Muscle layer of duodenum (tissue), 2 donors: ENCODE results near the gene TOB1.

Experiments used
- H3K27ac ChIP-seq: one replicate; pipeline ENCODE4 v1.7.0; 2013; ENCODE audit warnings: mild to moderate bottlenecking, low read length
- H3K27me3 ChIP-seq: one replicate; pipeline ENCODE4 v1.7.0; 2013; ENCODE audit warnings: low read depth, mild to moderate bottlenecking, control low read depth, low read length
- H3K36me3 ChIP-seq, 2 donors: one replicate each; pipeline ENCODE4 v1.7.0; 2013; ENCODE audit warnings: low read length in 2 of 2, control low read depth in 1 of 2, mild to moderate bottlenecking in 1 of 2; ENCODE audit not compliant: insufficient read depth in 2 of 2, control insufficient read depth in 1 of 2
- H3K4me1 ChIP-seq, 2 donors: one replicate each; pipeline ENCODE4 v1.7.0; 2013; ENCODE audit warnings: low read length in 2 of 2, mild to moderate bottlenecking in 2 of 2, control low read depth in 1 of 2, moderate library complexity in 1 of 2; ENCODE audit not compliant: insufficient read depth in 2 of 2, control insufficient read depth in 1 of 2
- H3K4me3 ChIP-seq, 2 donors: one replicate each; pipeline ENCODE4 v1.7.0; 2013; ENCODE audit warnings: low read length in 2 of 2, low read depth in 1 of 2, mild to moderate bottlenecking in 1 of 2
- H3K9me3 ChIP-seq, 2 donors: one replicate each; pipeline ENCODE4 v1.7.0; 2013; ENCODE audit warnings: low read length in 2 of 2, control low read depth in 1 of 2, mild to moderate bottlenecking in 1 of 2; ENCODE audit not compliant: control insufficient read depth in 1 of 2
- donor health status: healthy.

TOB1 gene

GRCh38 chr17:50841949-50842354 lies 24.2 kb downstream of the TOB1 start:
- Histone ChIP-seq H3K9me3 (no peaks in the 10 kb centered on the region), H3K27ac (no peak overlapping the region), H3K4me3 (no peak overlapping the region), H3K36me3 (no peaks in the 10 kb centered on the region), H3K4me1 (no peaks in the 10 kb centered on the region), H3K27me3 (no peaks in the 10 kb centered on the region)

DNA sequence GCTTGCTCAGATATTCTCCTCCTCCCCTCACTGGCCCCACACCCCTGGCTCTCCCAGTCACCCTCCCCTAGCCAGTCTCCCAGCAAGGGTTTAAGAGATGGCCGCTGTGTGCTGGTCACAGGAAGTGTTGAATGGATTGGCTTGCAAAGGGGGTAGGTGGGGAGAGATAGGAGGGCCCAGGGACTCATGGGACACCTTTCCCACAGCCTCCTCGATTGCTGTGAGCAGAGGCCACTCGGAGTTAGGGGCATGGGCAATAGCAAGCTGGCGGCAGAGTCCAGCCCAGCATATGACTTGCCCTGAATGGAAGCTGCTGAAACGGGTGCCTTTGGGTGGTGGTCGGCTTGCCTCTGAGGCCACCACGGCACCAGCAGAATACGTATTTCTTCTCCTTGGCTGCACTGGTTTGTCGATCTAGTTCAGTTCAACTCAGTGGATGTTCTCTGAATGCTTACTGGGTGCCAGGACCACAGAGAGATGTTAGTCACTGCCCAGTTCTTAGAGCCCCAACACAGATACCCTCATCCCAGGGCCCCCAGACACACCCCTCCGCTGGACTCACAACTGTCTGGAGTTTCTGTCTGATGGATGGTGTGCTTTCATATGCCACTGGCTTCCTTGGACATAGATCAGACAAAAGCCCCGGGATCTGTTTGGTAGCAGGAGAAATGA lies 24.7 kb downstream of the TOB1 start:
- no peaks in the 10 kb centered on the region for H3K36me3 ChIP-seq
- H3K9me3 ChIP-seq = no peaks in the 10 kb centered on the region
- H3K4me1 ChIP-seq = no peaks in the 10 kb centered on the region
- no peak overlapping the region for H3K4me3 ChIP-seq
- no peaks in the 10 kb centered on the region for H3K27me3 ChIP-seq
- H3K27ac ChIP-seq = no peak overlapping the region

DNA sequence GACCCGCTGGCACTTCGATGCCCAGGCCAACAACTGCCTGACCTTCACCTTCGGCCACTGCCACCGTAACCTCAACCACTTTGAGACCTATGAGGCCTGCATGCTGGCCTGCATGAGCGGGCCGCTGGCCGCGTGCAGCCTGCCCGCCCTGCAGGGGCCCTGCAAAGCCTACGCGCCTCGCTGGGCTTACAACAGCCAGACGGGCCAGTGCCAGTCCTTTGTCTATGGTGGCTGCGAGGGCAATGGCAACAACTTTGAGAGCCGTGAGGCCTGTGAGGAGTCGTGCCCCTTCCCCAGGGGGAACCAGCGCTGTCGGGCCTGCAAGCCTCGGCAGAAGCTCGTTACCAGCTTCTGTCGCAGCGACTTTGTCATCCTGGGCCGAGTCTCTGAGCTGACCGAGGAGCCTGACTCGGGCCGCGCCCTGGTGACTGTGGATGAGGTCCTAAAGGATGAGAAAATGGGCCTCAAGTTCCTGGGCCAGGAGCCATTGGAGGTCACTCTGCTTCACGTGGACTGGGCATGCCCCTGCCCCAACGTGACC lies 25.8 kb downstream of the TOB1 start:
- H3K9me3 ChIP-seq = no peaks in the 10 kb centered on the region
- no peak overlapping the region for H3K4me3 ChIP-seq
- H3K36me3 ChIP-seq = no peaks in the 10 kb centered on the region
- H3K4me1 ChIP-seq = peaks cover 0 to 4% of the 10 kb centered on the region in 2 donors
- no peak overlapping the region for H3K27ac ChIP-seq
- H3K27me3 ChIP-seq = no peaks in the 10 kb centered on the region

DNA sequence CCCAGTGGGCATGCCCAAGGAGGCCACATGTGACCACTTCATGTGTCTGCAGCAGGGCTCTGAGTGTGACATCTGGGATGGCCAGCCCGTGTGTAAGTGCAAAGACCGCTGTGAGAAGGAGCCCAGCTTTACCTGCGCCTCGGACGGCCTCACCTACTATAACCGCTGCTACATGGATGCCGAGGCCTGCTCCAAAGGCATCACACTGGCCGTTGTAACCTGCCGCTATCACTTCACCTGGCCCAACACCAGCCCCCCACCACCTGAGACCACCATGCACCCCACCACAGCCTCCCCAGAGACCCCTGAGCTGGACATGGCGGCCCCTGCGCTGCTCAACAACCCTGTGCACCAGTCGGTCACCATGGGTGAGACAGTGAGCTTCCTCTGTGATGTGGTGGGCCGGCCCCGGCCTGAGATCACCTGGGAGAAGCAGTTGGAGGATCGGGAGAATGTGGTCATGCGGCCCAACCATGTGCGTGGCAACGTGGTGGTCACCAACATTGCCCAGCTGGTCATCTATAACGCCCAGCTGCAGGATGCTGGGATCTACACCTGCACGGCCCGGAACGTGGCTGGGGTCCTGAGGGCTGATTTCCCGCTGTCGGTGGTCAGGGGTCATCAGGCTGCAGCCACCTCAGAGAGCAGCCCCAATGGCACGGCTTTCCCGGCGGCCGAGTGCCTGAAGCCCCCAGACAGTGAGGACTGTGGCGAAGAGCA lies 26.4 kb downstream of the TOB1 start:
- no peaks in the 10 kb centered on the region for H3K36me3 ChIP-seq
- H3K27ac ChIP-seq = no peak overlapping the region
- no peaks in the 10 kb centered on the region for H3K9me3 ChIP-seq
- H3K4me1 ChIP-seq = peaks cover 0 to 4% of the 10 kb centered on the region in 2 donors
- H3K27me3 ChIP-seq = no peaks in the 10 kb centered on the region
- no peak overlapping the region for H3K4me3 ChIP-seq

GRCh38 chr17:50837980-50838954 lies 27.9 kb downstream of the TOB1 start:
- Histone ChIP-seq H3K27me3 (peaks cover 5% of the 10 kb centered on the region), H3K4me3 (no peak overlapping the region), H3K4me1 (peaks cover 0 to 8% of the 10 kb centered on the region in 2 donors), H3K27ac (no peak overlapping the region), H3K9me3 (no peaks in the 10 kb centered on the region), H3K36me3 (no peaks in the 10 kb centered on the region)

- no peak overlapping the region for H3K27ac ChIP-seq
- peaks cover 0 to 8% of the 10 kb centered on the region in 2 donors for H3K4me1 ChIP-seq
- H3K4me3 ChIP-seq = no peak overlapping the region
- no peaks in the 10 kb centered on the region for H3K9me3 ChIP-seq
- no peaks in the 10 kb centered on the region for H3K36me3 ChIP-seq
- H3K27me3 ChIP-seq = peaks cover 5% of the 10 kb centered on the region
Measured at GRCh38 chr17:50837286-50837979, 28.7 kb downstream of the TOB1 start.

DNA sequence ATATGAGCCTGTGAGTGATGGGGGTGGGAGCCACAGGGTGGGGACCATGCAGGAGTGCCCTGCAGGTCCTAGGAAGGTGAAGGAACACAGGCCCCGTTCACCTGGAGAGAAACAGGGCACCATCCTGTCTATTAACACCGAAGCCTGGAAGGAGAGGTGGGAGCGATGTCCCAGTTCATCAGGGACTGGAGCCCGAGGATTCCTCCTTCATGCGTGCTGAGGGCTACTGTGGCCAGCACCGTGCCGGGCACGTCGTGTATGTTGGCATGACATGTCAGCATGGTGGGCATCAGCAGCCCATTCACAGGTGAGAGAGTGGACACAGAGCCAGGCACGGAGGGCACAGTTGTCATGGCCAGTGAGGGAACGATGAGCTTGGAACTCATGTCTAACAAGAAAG lies 29.3 kb downstream of the TOB1 start:
- no peaks in the 10 kb centered on the region for H3K9me3 ChIP-seq
- H3K27me3 ChIP-seq = peaks cover 5% of the 10 kb centered on the region
- H3K27ac ChIP-seq = no peak overlapping the region
- H3K4me3 ChIP-seq = no peak overlapping the region
- H3K36me3 ChIP-seq = no peaks in the 10 kb centered on the region
- peaks cover 0 to 8% of the 10 kb centered on the region in 2 donors for H3K4me1 ChIP-seq

DNA sequence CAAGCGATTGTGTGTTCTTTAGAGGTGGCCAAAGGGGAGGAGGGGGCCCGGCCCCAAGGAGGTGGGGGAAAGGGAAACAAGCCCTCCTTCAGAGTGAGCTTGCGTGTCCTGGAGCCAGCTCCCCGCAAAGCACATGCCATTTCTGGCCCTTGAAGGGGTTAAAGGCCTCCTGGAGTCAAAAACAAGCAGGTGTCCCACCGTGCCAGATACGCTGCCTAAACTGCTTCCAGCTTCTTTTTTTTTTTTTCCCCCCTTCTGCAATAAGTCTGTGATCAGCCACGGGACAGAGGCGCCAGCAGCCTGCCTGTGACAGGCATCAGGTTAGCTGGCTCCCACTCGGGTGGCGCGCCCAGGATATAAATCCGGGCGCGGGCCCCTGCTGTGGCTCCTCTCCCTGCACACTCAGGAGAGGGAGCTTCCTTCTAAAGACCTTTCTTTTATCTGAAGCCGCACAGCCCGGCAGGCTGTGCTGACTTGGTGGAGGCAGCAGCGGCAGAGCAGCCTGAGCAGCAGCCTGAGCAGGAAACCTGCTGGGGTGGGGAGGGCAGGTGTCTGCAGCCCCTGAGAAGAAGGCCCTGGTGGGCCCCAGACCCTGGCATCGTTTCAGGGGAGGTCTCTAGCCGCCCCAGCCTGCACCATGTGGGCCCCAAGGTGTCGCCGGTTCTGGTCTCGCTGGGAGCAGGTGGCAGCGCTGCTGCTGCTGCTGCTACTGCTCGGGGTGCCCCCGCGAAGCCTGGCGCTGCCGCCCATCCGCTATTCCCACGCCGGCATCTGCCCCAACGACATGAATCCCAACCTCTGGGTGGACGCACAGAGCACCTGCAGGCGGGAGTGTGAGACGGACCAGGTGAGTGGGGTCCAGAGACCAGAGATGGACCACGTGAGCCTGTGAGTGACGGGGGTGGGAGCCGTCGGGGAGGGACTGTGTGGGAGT lies 30.6 kb downstream of the TOB1 start, which contains the start of gene WFIKKN2:
Gene WFIKKN2, plus strand, starts transcription at position 286 of the 934 bp plus-strand sequence. Its CDS starts 352 bp downstream, at position 638.
- Histone ChIP-seq H3K27me3 (peaks cover 5% of the 10 kb centered on the region), H3K27ac (no peak within 1 kb of the TSS), H3K4me1 (peaks cover 0 to 8% of the 10 kb centered on the region in 2 donors), H3K9me3 (no peaks in the 10 kb centered on the region), H3K36me3 (no peaks in the 10 kb centered on the region), H3K4me3 (peak within 1 kb of the TSS; percentile 47 to 52)

GRCh38 chr17:50834429-50835300 lies 31.5 kb downstream of the TOB1 start:
- Histone ChIP-seq H3K4me3 (peak overlapping the region; percentile 47 to 52), H3K27me3 (peaks cover 5% of the 10 kb centered on the region), H3K4me1 (peaks cover 0 to 8% of the 10 kb centered on the region in 2 donors), H3K27ac (no peak overlapping the region), H3K36me3 (no peaks in the 10 kb centered on the region), H3K9me3 (no peaks in the 10 kb centered on the region)
